Neuronal stem cell (in vitro differentiated cells): Measurements from ENCODE around the gene DEFB124.
"Not testable (repeated sequence)": the region's sequence is repeated elsewhere in the genome, so short reads cannot be mapped to it uniquely, and the experiment has no call there.

Source experiments
- DNase-seq: peaks from one replicate; pipeline ENCODE4 v3.0.0-alpha.2; 2013; ENCODE audit warnings: low spot score
- H2AFZ ChIP-seq: one replicate; pipeline ENCODE4 v1.6.1; 2013; ENCODE audit warnings: mild to moderate bottlenecking, low read length, inconsistent platforms
- H2AK5ac ChIP-seq: 2 replicates; pipeline ENCODE4 v1.6.1; 2013; ENCODE audit warnings: low read depth, mild to moderate bottlenecking, inconsistent platforms, low read length, moderate library complexity, mixed read lengths
- H2BK120ac ChIP-seq: 2 replicates; pipeline ENCODE4 v1.6.1; 2013; ENCODE audit warnings: low read depth, mild to moderate bottlenecking, inconsistent platforms, low read length, moderate library complexity, mixed read lengths
- H2BK12ac ChIP-seq: one replicate; pipeline ENCODE4 v1.6.1; 2013; ENCODE audit warnings: low read length, inconsistent platforms
- H2BK15ac ChIP-seq: 2 replicates; pipeline ENCODE4 v1.6.1; 2013; ENCODE audit warnings: mild to moderate bottlenecking, low read length, inconsistent platforms, mixed read lengths
- H2BK5ac ChIP-seq: one replicate; pipeline ENCODE4 v1.6.1; 2013; ENCODE audit warnings: inconsistent platforms, mild to moderate bottlenecking, low read length, moderate library complexity
- H3K14ac ChIP-seq: one replicate; pipeline ENCODE4 v1.6.1; 2013; ENCODE audit warnings: low read length, inconsistent platforms
- H3K18ac ChIP-seq: 2 replicates; pipeline ENCODE4 v1.6.1; 2013; ENCODE audit warnings: low read length, inconsistent platforms
- H3K23ac ChIP-seq: 2 replicates; pipeline ENCODE4 v1.6.1; 2013; ENCODE audit warnings: low read depth, mild to moderate bottlenecking, mixed read lengths, low read length, inconsistent platforms; ENCODE audit not compliant: poor library complexity
- H3K27ac ChIP-seq: replicated peaks from 3 replicates; pipeline ENCODE4 v1.5.1; 2013; ENCODE audit warnings: low read length, inconsistent platforms
- H3K27me3 ChIP-seq, 3 experiments: 2 replicates each; pipeline ENCODE4 v1.6.1; 2013; ENCODE audit warnings: low read length in 3 of 3, mild to moderate bottlenecking in 2 of 3, inconsistent platforms in 1 of 3, low read depth in 1 of 3, mixed read lengths in 1 of 3, moderate library complexity in 1 of 3; ENCODE audit not compliant: control insufficient read depth in 3 of 3, insufficient read depth in 3 of 3
- H3K36me3 ChIP-seq, 2 donors: replicated peaks in 1 of 2; 2 replicates each; pipeline ENCODE4 v1.6.1; 2013; ENCODE audit warnings: low read length in 2 of 2; ENCODE audit not compliant: control insufficient read depth in 2 of 2, insufficient read depth in 2 of 2
- H3K4ac ChIP-seq: 2 replicates; pipeline ENCODE4 v1.6.1; 2013; ENCODE audit warnings: inconsistent platforms, mild to moderate bottlenecking, low read length, moderate library complexity
- H3K4me1 ChIP-seq, 2 donors: 1 replicate in 1 of 2; 2 replicates in 1 of 2; pipeline ENCODE4 v1.6.1; 2013; ENCODE audit warnings: low read length in 2 of 2, low read depth in 1 of 2; ENCODE audit not compliant: control insufficient read depth in 2 of 2, insufficient read depth in 1 of 2
- H3K4me2 ChIP-seq: one replicate; pipeline ENCODE4 v1.6.1; 2013; ENCODE audit warnings: mild to moderate bottlenecking, low read length, inconsistent platforms; ENCODE audit not compliant: insufficient read depth, poor library complexity, severe bottlenecking
- H3K4me3 ChIP-seq, 2 donors: 2 replicates each; pipeline ENCODE4 v1.5.1; 2013; ENCODE audit warnings: low read length in 2 of 2, mild to moderate bottlenecking in 2 of 2, inconsistent platforms in 1 of 2, moderate library complexity in 1 of 2
- H3K79me1 ChIP-seq: one replicate; pipeline ENCODE4 v1.6.1; 2013; ENCODE audit warnings: low read depth, mild to moderate bottlenecking, inconsistent platforms, low read length, moderate library complexity
- H3K9ac ChIP-seq: one replicate; pipeline ENCODE4 v1.6.1; 2013; ENCODE audit warnings: mild to moderate bottlenecking, low read depth, low read length, inconsistent platforms; ENCODE audit not compliant: poor library complexity
- H3K9me3 ChIP-seq, 2 donors: replicated peaks in 1 of 2; 2 replicates each; pipeline versions ENCODE3 to v1.6.1; 2013; ENCODE audit warnings: low read length in 2 of 2, mild to moderate bottlenecking in 2 of 2, inconsistent platforms in 1 of 2, low read depth in 1 of 2, mixed read lengths in 1 of 2, moderate library complexity in 1 of 2; ENCODE audit not compliant: control insufficient read depth in 2 of 2, insufficient read depth in 1 of 2
- H4K8ac ChIP-seq: one replicate; pipeline ENCODE4 v1.6.1; 2013; ENCODE audit warnings: low read depth, mild to moderate bottlenecking, inconsistent platforms, low read length, moderate library complexity
- H4K91ac ChIP-seq: one replicate; pipeline ENCODE4 v1.6.1; 2013; ENCODE audit warnings: low read length, low read depth, mild to moderate bottlenecking, inconsistent platforms; ENCODE audit not compliant: poor library complexity
- WGBS, 2 donors: extraction: QIAGEN DNeasy Blood & Tissue Kit; methylation state at CpG; one replicate each; pipeline ENCODE4 v1.1.7; 2013; ENCODE audit warnings: missing lambda C conversion rate in 2 of 2, mixed read lengths in 1 of 2; ENCODE audit not compliant: insufficient read length in 2 of 2, insufficient replicate concordance in 1 of 2; ENCODE audit errors: extremely low coverage in 2 of 2; 5-methylcytosine and 5-hydroxymethylcytosine counted together

Gene DEFB124

DNA sequence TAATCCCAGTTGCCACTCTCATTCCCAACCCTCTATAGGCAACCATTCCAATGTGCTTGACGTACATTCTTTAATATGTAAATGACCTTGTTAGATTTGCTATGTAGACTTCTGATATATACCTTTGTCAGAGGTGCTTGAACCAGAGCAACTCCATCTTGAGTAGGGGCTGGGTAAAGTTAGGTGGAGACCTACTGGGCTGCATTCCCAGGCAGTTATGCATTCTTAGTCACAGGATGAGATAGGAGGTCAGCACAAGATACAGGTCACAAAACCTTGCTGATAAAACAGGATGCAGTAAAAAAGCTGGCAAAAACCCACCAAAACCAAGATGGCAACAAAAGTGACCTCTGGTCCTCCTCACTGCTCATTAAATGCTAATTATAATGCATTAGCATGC, 31.0 kb upstream of the DEFB124 start:
- H2BK120ac ChIP-seq, result no peak overlapping the region
- H3K36me3 ChIP-seq, result no peaks in the 10 kb centered on the region
- H4K8ac ChIP-seq, result no peak overlapping the region
- no peak overlapping the region for H3K23ac ChIP-seq
- H3K79me1 ChIP-seq, result no peaks in the 10 kb centered on the region
- no peak overlapping the region for H3K4me3 ChIP-seq
- H2BK15ac ChIP-seq, result no peak overlapping the region
- no peak for DNase-seq
- H3K9ac ChIP-seq, result no peak overlapping the region
- H3K27me3 ChIP-seq, result peaks cover 0 to 4% (median 0%) of the 10 kb centered on the region in 3 experiments
- H3K27ac ChIP-seq, result no peak overlapping the region
- H3K4ac ChIP-seq, result no peak overlapping the region
- no peak overlapping the region for H3K14ac ChIP-seq
- no peak overlapping the region for H2BK5ac ChIP-seq
- H2AK5ac ChIP-seq, result no peak overlapping the region
- H2BK12ac ChIP-seq, result no peak overlapping the region
- WGBS, 2 donors, result no CpG with 5 or more reads among the region's 1 CpG
- no peak overlapping the region for H4K91ac ChIP-seq
- H3K18ac ChIP-seq, result no peak overlapping the region
- H3K4me2 ChIP-seq, result no peak overlapping the region
- no peaks in the 10 kb centered on the region for H3K4me1 ChIP-seq
- H3K9me3 ChIP-seq, result peaks cover 0 to 4% of the 10 kb centered on the region in 2 donors
- no peak overlapping the region for H2AFZ ChIP-seq

DNA sequence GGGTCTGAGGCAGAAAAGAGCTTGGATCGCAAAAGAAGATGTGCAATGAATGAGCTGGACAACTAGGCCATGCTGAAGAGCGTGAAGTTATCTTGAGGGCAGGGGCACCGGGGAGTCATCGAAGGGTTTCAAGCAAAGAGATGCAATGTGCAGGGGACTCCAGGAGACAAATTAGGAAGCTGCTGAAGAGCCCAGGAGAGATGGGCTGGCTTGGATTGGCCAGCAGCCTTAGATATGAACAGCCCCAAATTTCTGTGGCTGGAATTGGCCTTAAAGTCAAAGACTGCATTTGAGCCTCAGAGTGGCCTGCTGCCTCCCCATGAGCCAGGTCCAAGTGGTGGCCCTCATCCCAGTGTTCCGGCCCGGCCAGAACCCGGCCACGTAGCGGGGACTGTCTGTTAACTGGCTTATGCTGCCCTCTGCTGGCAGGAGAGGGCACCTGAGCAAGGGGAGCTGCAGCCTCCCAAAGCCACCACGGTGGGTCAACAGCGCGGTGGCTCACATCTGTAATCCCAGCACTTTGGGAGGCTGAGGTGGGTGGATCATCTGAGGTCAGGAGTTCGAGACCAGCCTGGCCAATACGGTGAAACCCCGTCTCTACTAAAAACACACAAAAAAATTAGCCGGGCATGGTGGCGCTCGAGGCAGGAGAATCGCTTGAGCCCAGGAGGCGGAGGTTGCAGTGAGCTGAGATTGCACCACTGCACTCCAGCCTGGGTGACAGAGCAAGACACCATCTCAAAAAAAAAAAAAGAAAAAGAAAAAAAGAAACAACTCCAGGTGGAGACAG, 28.2 kb upstream of the DEFB124 start:
- H2AFZ ChIP-seq, result peak overlapping the region; percentile 6
- not testable (repeated sequence) for H3K4ac ChIP-seq, H3K9ac ChIP-seq, H3K27me3 ChIP-seq, H3K23ac ChIP-seq, H3K4me3 ChIP-seq, H3K79me1 ChIP-seq, H2BK5ac ChIP-seq, H2BK15ac ChIP-seq, H4K91ac ChIP-seq, H3K36me3 ChIP-seq, H2BK120ac ChIP-seq, H3K18ac ChIP-seq, H2BK12ac ChIP-seq, H4K8ac ChIP-seq, H3K14ac ChIP-seq, H2AK5ac ChIP-seq, H3K27ac ChIP-seq, H3K9me3 ChIP-seq, H3K4me1 ChIP-seq, H3K4me2 ChIP-seq
- DNase-seq, result peak; percentile 43
- no CpG with 5 or more reads among the region's 20 CpGs for WGBS, 2 donors

DNA sequence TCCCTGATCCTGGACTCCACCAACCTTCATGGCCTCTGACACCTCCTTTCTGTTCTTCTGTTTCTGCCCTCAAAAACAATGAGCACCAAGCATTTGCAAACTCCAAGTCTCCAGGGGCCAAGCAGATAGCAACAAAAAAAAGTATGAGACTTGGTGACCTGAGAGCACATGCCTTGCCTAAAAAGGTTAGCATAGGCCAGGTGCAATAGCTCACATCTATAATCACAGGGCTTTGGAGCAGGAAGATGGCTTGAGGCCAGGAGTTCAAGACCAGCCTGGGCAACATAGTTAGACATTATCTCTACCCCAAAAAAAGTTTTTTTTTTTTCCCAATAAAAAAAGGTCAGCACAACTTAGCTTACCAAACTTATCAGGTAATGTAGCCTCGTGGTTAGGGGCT, 25.6 kb upstream of the DEFB124 start:
- WGBS, 2 donors, result no CpG with 5 or more reads among the region's 1 CpG
- H2BK5ac ChIP-seq, result no peak overlapping the region
- H3K79me1 ChIP-seq, result no peaks in the 10 kb centered on the region

DNA sequence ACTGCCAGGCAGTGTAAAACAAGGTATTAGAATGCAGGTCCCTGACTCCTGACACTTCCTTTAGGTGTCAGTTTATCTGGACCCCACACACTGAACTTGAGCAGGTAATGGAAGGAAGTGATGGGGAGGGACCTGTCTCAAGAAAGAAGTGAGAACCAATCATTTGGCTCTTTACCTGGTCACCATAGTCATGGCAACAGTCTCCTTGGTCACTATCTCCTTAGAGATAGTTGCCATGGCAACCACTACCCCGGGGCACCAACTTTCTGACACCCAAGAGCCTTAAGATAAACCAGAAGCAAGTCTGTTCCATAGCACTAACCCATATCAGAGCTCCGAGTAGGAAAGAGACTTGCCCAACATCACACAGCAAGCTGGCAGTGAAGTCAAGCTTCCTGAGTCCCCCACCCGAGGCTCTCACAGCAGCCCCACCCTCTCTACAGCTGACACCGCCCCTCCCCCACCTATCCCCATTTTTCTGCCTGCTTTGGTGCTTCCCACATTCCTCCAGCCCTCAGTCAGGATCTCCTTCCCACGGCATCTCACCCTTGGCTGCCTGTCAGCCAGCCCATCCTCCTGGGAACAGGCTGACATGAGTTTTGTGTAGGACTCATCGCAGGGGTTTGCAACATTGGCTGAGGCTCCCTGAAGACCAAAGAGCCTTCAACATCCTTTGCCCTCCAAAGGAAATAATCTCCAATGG, 23.1 kb upstream of the DEFB124 start:
- Histone ChIP-seq H3K4me3 (no peak overlapping the region), H2AFZ (no peak overlapping the region), H3K27me3 (peaks cover 0 to 15% (median 0%) of the 10 kb centered on the region in 3 experiments), H2BK120ac (no peak overlapping the region), H4K8ac (no peak overlapping the region), H2BK5ac (no peak overlapping the region), H4K91ac (no peak overlapping the region), H3K18ac (no peak overlapping the region), H3K9ac (no peak overlapping the region), H2AK5ac (no peak overlapping the region), H3K4ac (no peak overlapping the region), H3K14ac (no peak overlapping the region), H2BK12ac (no peak overlapping the region), H3K4me2 (no peak overlapping the region), H3K27ac (no peak overlapping the region), H3K23ac (no peak overlapping the region), H3K79me1 (no peaks in the 10 kb centered on the region), H3K9me3 (peaks cover 0 to 12% of the 10 kb centered on the region in 2 donors), H3K36me3 (no peaks in the 10 kb centered on the region), H2BK15ac (no peak overlapping the region), H3K4me1 (no peaks in the 10 kb centered on the region)
- DNase-seq, result no peak
- no CpG with 5 or more reads among the region's 6 CpGs for WGBS, 2 donors

More for the DNA sequence above, 25.6 kb upstream of the DEFB124 start:
- H2BK15ac ChIP-seq, result no peak overlapping the region
- H2BK12ac ChIP-seq, result no peak overlapping the region
- no peak overlapping the region for H3K27ac ChIP-seq
- no peak overlapping the region for H2AFZ ChIP-seq
- H3K27me3 ChIP-seq, result peaks cover 0 to 15% (median 0%) of the 10 kb centered on the region in 3 experiments
- H2AK5ac ChIP-seq, result no peak overlapping the region
- no peaks in the 10 kb centered on the region for H3K36me3 ChIP-seq
- H3K14ac ChIP-seq, result no peak overlapping the region
- no peak overlapping the region for H3K18ac ChIP-seq
- H3K9ac ChIP-seq, result no peak overlapping the region
- no peak overlapping the region for H2BK120ac ChIP-seq
- H3K4ac ChIP-seq, result no peak overlapping the region
- H3K23ac ChIP-seq, result no peak overlapping the region
- H3K4me2 ChIP-seq, result no peak overlapping the region
- no peak for DNase-seq
- H3K4me3 ChIP-seq, result no peak overlapping the region
- no peak overlapping the region for H4K91ac ChIP-seq
- H4K8ac ChIP-seq, result no peak overlapping the region
- H3K9me3 ChIP-seq, result peaks cover 0 to 10% of the 10 kb centered on the region in 2 donors
- no peaks in the 10 kb centered on the region for H3K4me1 ChIP-seq
